HepG2 (cell line): ENCODE measurements around the gene KDM2B. TPM values are rescaled to one million over a fixed set of nuclear protein-coding genes. Genes with fewer than 3 reads are reported as not detected.

Source experiments
- FOXJ3 ChIP-seq: sonication (generic); formaldehyde crosslinking; IDR thresholded peaks from 2 replicates; pipeline ENCODE4 v1.4.0; 2020; ENCODE audit warnings: missing genetic modification reagents, mild to moderate bottlenecking, borderline replicate concordance
- FOXK1 ChIP-seq: sonication (generic); formaldehyde crosslinking; IDR thresholded peaks from 2 replicates; pipeline ENCODE4 v1.4.0; 2020; ENCODE audit warnings: low read depth, missing genetic modification reagents, borderline replicate concordance
- KMT2B ChIP-seq: IDR thresholded peaks from 2 replicates; pipeline ENCODE4 v1.6.1; 2016; ENCODE audit warnings: missing genetic modification reagents, missing compliant biosample characterization
- MIXL1 ChIP-seq: IDR thresholded peaks from 2 replicates; pipeline ENCODE4 v1.6.1; 2016
- PHF20 ChIP-seq: sonication (generic); formaldehyde crosslinking; IDR thresholded peaks from 2 replicates; pipeline ENCODE4 v1.5.0; 2020; ENCODE audit warnings: mild to moderate bottlenecking, missing genetic modification reagents
- TBL1XR1 ChIP-seq: fragments of 150-350 bp; IDR thresholded peaks from 2 replicates; pipeline ENCODE4 v1.6.1; 2014; ENCODE audit warnings: borderline replicate concordance, low read length; ENCODE audit not compliant: partially characterized antibody
- ZFP36L2 ChIP-seq: sonication (generic); formaldehyde crosslinking; IDR thresholded peaks from 2 replicates; pipeline ENCODE4 v1.4.0; 2020; ENCODE audit warnings: missing genetic modification reagents
- ZFYVE20 ChIP-seq: sonication (generic); formaldehyde crosslinking; IDR thresholded peaks from 2 replicates; pipeline ENCODE4 v1.8.0; 2023; ENCODE audit warnings: low read depth, mild to moderate bottlenecking, moderate library complexity, missing genetic modification reagents, borderline replicate concordance
- ZNF234 ChIP-seq: sonication (generic); formaldehyde crosslinking; conservative IDR thresholded peaks from 2 replicates; pipeline ENCODE4 v1.5.1; 2020; ENCODE audit warnings: mild to moderate bottlenecking, missing genetic modification reagents
- ZNF326 ChIP-seq: sonication (generic); formaldehyde crosslinking; IDR thresholded peaks from 2 replicates; pipeline ENCODE4 v1.4.0; 2020; ENCODE audit warnings: missing genetic modification reagents, borderline replicate concordance
- ZNF792 ChIP-seq: IDR thresholded peaks from 2 replicates; pipeline ENCODE4 v1.6.1; 2016
- polyA plus RNA-seq, 8 experiments: library from polyadenylated mRNA; depleted of rRNA in 3 of 8; stranded (reverse) in 7 of 8; unstranded in 1 of 8; fragments of >200 nt; fragmentation: Illumina TruSeq in 4 of 8; extraction: Trizol in 4 of 8; gene quantifications; 2 replicates each; pipeline versions ENCODE4 v1.2.1 to v1.2.3, GENCODE V29; 2011 to 2016; ENCODE audit warnings: low read depth in 4 of 8, missing spikeins in 1 of 8, mixed read lengths in 1 of 8; ENCODE audit not compliant: insufficient read depth in 1 of 8
- total RNA-seq, 5 experiments: library from RNA; depleted of rRNA; stranded (reverse); fragments of >200 nt; fragmentation: Illumina TruSeq; extraction: Trizol; gene quantifications; 2 replicates each; pipeline ENCODE4 v1.2.3, GENCODE V29; 2016; ENCODE audit warnings: low read depth in 1 of 5
- TF ChIP-seq, protein P1 (sequence below): sonication (generic); formaldehyde crosslinking; IDR thresholded peaks from 2 replicates; pipeline ENCODE4 v1.4.0; 2020; ENCODE audit warnings: mild to moderate bottlenecking, missing genetic modification reagents
- TF ChIP-seq, protein P2 (sequence below): sonication (generic); formaldehyde crosslinking; IDR thresholded peaks from 2 replicates; pipeline ENCODE4 v1.5.0; 2020; ENCODE audit warnings: missing genetic modification reagents, mild to moderate bottlenecking, borderline replicate concordance
- TF ChIP-seq, protein P3 (sequence below): sonication (generic); formaldehyde crosslinking; IDR thresholded peaks from 2 replicates; pipeline ENCODE4 v1.5.0; 2020; ENCODE audit warnings: mild to moderate bottlenecking, missing genetic modification reagents
- TF ChIP-seq, protein P4 (sequence below): sonication (generic); formaldehyde crosslinking; IDR thresholded peaks from 2 replicates; pipeline ENCODE4 v1.5.0; 2020; ENCODE audit warnings: missing genetic modification reagents
- TF ChIP-seq, protein P5 (sequence below): sonication (generic); formaldehyde crosslinking; IDR thresholded peaks from 2 replicates; pipeline ENCODE4 v1.4.0; 2020; ENCODE audit warnings: missing genetic modification reagents, mild to moderate bottlenecking, borderline replicate concordance

The KDM2B gene
- total and polyA plus RNA-seq, 2 of the 13 experiments (the other 11 are each of a cell fraction or from before 2014, with no cell fraction given), result 17.5 to 26.1 TPM

DNA sequence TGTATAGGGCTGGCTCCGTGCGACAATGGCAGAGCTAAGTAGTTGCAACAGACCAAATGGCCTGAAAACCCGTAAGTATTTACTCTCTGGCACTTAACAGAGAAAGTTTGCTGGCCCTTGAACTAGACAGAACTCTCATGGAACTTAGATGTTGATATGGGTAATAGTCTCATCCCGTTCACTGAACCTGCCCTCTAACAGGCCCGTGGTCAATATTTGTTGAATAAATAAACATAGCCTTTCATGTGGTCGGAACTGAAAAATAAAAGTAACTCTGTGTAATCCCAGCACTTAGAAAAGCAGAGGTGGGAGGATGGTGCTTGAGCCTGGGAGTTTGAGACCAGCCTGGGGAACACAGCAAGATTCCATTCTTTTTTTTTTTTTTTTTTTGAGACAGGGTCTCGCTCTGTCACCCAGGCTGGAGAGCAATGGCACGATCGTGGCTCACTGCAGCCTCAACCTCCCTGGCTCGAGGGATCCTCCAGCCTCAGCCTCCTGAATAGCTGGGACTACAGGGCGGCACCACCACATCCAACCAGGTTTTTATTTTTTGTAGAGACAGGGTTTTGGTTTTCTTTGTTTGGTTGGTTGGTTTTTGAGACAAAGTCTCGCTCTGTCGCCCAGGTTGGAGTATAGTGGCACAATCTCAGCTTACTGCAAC is 29.7 kb downstream of the KDM2B start (continued):
- TF ChIP-seq ZNF792 (CRISPR knock-in tag) (no peak; the same call in none of the 2 replicates), KMT2B (CRISPR knock-in tag) (no peak), TBL1XR1 (peak; percentile 99), ZNF326 (CRISPR knock-in tag) (no peak), MIXL1 (CRISPR knock-in tag) (peak; percentile 95), FOXJ3 (CRISPR knock-in tag) (peak; percentile 96), FOXK1 (CRISPR knock-in tag) (peak; percentile 96), PHF20 (CRISPR knock-in tag) (no peak), ZFP36L2 (CRISPR knock-in tag) (no peak), ZNF234 (CRISPR knock-in tag) (no peak), ZFYVE20 (CRISPR knock-in tag) (no peak)
- TF ChIP-seq, protein P1, sequence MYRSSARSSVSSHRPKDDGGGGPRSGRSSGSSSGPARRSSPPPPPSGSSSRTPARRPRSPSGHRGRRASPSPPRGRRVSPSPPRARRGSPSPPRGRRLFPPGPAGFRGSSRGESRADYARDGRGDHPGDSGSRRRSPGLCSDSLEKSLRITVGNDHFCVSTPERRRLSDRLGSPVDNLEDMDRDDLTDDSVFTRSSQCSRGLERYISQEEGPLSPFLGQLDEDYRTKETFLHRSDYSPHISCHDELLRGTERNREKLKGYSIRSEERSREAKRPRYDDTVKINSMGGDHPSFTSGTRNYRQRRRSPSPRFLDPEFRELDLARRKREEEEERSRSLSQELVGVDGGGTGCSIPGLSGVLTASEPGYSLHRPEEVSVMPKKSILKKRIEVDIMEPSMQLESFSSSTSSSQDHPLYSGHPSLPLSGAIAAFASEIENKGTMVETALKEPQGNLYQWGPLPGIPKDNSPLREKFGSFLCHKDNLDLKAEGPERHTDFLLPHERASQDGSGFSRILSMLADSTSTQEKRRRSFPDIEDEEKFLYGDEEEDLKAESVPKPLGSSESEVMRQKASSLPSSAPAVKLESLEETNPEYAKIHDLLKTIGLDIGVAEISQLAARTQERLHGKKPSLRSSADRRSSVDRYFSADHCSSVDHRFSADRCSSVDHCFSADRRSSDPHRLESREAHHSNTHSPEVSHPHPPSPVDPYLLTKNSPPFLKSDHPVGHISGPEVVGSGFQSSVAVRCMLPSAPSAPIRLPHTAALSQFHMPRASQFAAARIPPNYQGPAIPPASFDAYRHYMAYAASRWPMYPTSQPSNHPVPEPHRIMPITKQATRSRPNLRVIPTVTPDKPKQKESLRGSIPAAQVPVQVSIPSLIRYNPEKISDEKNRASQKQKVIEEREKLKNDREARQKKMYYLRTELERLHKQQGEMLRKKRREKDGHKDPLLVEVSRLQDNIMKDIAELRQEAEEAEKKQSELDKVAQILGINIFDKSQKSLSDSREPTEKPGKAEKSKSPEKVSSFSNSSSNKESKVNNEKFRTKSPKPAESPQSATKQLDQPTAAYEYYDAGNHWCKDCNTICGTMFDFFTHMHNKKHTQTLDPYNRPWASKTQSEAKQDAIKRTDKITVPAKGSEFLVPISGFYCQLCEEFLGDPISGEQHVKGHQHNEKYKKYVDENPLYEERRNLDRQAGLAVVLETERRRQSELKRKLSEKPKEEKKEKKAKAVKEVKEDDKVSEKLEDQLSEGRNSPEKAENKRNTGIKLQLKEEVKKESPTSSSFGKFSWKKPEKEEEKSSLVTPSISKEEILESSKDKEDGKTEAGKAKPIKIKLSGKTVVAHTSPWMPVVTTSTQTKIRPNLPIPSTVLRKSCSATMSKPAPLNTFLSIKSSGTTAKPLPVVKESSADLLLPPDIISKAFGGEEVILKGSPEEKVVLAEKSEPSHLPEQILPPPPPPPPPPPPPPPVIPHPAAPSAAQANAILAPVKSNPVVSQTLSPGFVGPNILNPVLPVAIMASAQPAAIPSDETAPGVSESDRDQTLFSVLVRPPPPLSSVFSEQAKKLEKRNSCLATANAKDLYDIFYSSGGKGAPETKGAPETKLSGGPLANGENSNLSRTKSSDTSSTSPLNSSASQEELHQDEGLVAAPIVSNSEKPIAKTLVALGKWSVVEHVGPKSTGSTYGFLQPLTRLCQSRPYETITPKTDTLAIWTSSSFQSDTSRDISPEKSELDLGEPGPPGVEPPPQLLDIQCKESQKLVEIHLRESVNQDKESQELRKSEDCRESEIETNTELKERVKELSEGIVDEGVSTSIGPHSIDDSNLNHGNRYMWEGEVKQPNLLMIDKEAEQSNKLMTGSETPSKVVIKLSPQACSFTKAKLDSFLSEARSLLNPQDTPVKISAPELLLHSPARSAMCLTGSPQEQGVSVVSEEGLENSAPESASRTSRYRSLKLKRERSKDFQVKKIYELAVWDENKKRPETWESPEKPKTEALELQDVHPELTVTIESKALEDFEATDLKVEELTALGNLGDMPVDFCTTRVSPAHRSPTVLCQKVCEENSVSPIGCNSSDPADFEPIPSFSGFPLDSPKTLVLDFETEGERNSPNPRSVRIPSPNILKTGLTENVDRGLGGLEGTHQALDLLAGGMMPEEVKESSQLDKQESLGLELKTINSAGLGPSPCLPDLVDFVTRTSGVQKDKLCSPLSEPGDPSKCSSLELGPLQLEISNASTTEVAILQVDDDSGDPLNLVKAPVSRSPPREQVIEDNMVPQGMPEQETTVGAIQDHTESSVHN (CRISPR knock-in tag), result no peak
- TF ChIP-seq, protein P2, sequence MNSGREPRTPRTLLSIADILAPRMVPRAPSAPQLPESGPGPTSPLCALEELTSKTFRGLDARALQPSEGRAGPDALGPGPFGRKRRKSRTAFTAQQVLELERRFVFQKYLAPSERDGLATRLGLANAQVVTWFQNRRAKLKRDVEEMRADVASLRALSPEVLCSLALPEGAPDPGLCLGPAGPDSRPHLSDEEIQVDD (CRISPR knock-in tag), result no peak
- TF ChIP-seq, protein P3, sequence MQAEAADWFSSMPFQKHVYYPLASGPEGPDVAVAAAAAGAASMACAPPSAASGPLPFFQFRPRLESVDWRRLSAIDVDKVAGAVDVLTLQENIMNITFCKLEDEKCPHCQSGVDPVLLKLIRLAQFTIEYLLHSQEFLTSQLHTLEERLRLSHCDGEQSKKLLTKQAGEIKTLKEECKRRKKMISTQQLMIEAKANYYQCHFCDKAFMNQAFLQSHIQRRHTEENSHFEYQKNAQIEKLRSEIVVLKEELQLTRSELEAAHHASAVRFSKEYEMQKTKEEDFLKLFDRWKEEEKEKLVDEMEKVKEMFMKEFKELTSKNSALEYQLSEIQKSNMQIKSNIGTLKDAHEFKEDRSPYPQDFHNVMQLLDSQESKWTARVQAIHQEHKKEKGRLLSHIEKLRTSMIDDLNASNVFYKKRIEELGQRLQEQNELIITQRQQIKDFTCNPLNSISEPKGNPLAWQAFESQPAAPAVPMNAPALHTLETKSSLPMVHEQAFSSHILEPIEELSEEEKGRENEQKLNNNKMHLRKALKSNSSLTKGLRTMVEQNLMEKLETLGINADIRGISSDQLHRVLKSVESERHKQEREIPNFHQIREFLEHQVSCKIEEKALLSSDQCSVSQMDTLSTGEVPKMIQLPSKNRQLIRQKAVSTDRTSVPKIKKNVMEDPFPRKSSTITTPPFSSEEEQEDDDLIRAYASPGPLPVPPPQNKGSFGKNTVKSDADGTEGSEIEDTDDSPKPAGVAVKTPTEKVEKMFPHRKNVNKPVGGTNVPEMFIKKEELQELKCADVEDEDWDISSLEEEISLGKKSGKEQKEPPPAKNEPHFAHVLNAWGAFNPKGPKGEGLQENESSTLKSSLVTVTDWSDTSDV, result no peak
- TF ChIP-seq, protein P4, sequence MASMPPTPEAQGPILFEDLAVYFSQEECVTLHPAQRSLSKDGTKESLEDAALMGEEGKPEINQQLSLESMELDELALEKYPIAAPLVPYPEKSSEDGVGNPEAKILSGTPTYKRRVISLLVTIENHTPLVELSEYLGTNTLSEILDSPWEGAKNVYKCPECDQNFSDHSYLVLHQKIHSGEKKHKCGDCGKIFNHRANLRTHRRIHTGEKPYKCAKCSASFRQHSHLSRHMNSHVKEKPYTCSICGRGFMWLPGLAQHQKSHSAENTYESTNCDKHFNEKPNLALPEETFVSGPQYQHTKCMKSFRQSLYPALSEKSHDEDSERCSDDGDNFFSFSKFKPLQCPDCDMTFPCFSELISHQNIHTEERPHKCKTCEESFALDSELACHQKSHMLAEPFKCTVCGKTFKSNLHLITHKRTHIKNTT, result 0 out of 2 replicates have a peak, but pooled peaks have one; percentile 71
- TF ChIP-seq, protein P5, sequence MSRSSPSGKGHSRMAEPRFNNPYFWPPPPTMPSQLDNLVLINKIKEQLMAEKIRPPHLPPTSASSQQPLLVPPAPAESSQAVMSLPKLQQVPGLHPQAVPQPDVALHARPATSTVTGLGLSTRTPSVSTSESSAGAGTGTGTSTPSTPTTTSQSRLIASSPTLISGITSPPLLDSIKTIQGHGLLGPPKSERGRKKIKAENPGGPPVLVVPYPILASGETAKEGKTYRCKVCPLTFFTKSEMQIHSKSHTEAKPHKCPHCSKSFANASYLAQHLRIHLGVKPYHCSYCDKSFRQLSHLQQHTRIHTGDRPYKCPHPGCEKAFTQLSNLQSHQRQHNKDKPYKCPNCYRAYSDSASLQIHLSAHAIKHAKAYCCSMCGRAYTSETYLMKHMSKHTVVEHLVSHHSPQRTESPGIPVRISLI (CRISPR knock-in tag), result peak; percentile 92
